Stomach (tissue), 4 donors: Measurements from ENCODE around the gene MYO10.

Experiments
- CTCF ChIP-seq, 7 experiments: fragments of 450-650 bp in 4 of 7; fragments of 200-600 bp in 3 of 7; sonication (generic) in 3 of 7; IDR thresholded peaks; one replicate each; pipeline ENCODE4 v1.5.1; 2016 to 2019; ENCODE audit warnings: antibody characterized with exemption in 7 of 7, control low read depth in 2 of 7, mild to moderate bottlenecking in 1 of 7
- EP300 ChIP-seq: sonication (generic); formaldehyde crosslinking; IDR thresholded peaks from one replicate; pipeline ENCODE4 v1.6.1; 2017; ENCODE audit warnings: antibody characterized with exemption

GRCh38 chr5:16903480-16904300 is 32.4 kb downstream of the MYO10 start:
- TF ChIP-seq CTCF (IDR thresholded peaks at IDR 0.05) (no peak), EP300 (no peak)
